GM12801 (cell line): ENCODE results near the gene TSPAN18.

Experiments used
- TF ChIP-seq, protein P1 (sequence below): IDR thresholded peaks from one replicate; pipeline ENCODE4 v1.5.1; 2011; ENCODE audit warnings: control low read depth; ENCODE audit not compliant: insufficient read length; ENCODE audit errors: extremely low read depth

TSPAN18 gene

GRCh38 chr11:44957040-44957515 lies 230.3 kb downstream of the TSPAN18 start:
- TF ChIP-seq, protein P1, sequence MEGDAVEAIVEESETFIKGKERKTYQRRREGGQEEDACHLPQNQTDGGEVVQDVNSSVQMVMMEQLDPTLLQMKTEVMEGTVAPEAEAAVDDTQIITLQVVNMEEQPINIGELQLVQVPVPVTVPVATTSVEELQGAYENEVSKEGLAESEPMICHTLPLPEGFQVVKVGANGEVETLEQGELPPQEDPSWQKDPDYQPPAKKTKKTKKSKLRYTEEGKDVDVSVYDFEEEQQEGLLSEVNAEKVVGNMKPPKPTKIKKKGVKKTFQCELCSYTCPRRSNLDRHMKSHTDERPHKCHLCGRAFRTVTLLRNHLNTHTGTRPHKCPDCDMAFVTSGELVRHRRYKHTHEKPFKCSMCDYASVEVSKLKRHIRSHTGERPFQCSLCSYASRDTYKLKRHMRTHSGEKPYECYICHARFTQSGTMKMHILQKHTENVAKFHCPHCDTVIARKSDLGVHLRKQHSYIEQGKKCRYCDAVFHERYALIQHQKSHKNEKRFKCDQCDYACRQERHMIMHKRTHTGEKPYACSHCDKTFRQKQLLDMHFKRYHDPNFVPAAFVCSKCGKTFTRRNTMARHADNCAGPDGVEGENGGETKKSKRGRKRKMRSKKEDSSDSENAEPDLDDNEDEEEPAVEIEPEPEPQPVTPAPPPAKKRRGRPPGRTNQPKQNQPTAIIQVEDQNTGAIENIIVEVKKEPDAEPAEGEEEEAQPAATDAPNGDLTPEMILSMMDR: no peak

DNA sequence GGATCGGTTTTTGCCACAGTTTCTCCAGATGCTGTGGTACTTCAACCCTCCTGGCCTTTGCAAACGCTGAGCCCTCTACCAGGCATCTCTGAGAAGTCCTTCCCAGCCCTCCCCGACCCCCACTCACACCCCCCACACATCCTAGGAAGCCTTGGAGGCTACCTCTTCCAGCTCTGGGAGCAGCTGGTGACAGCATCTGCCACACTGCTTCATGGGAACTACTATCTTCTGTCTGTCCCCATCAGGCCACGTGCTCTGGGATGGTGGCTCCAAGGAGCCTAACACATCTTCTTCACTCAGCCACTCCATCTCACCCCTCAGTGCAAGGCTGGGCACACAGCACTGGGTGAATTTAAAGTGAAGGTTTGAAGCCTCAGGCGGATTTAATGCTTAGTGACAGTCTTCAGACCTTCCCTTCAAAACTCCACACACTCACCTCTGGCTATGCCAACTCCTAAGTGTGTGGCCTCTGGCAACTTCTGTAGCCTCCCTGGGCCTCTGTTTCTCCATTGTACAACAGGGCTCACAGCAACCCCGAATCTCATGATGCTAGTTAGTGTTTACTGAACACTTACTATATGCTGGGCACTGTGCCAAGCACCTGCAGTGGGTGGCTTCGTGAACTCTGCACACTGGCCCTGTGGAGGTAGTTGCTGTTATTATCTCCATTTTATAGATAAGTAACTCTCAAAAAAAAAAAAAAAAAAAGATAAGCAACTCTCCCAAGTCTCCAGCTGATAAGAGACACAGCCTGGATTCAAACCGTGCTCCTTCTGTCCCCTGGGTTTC lies 231.2 kb downstream of the TSPAN18 start:
- TF ChIP-seq, protein P1: no peak

DNA sequence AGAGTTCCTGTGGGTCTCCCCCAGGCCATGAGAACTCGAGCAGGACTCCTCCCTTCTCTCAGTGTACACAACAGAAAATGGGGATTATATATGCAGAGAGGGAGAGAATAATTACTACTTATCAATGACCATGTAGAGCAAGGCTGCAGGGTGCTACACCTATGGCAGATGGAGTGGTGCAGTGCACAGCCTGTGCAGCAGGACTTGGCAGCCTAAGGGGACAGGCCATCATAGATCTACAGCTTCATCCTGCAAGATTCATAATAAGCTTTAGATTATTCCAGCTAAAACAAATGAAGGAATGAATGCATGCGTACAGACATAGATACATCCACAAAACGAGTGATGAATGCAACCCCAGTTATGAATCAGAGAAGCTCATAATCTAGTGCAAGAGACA lies 232.3 kb downstream of the TSPAN18 start:
- TF ChIP-seq, protein P1: no peak

- TF ChIP-seq, protein P1: no peak
These were observed 233.6 kb downstream of the TSPAN18 start for GRCh38 chr11:44960200-44960845.

DNA sequence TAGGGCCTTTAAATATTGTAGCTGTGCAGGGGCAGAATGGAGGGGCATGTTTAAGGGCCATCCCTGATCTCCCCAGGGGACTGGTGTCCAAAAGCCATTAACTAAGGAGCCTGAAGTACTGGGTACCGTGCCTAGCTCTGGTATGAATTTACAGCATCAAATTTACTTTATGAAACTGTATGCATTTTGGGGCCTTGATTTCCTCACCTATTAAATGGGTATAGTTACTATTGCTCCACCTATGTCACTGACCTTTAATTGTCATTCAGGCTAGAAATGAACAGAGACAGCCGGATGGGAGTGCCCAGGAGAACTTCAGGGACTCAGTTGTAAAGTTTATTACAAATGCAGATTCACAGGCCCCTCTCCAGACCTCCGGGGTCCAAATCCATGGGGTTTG lies 235.7 kb downstream of the TSPAN18 start:
- TF ChIP-seq, protein P1: no peak

GRCh38 chr11:44963136-44963535 lies 236.4 kb downstream of the TSPAN18 start:
- TF ChIP-seq, protein P1: no peak

- TF ChIP-seq, protein P1: no peak
These were observed 237.2 kb downstream of the TSPAN18 start for GRCh38 chr11:44963948-44964347.
